Smooth muscle cell of the umbilical artery (primary cell): ENCODE measurements around the gene MAPRE3. TPM values are rescaled to one million over a fixed set of nuclear protein-coding genes. Genes with fewer than 3 reads are reported as not detected.

Source experiments
- total RNA-seq: library from RNA; depleted of rRNA; stranded (reverse); fragments of >200 nt; gene quantifications from 2 replicates; pipeline ENCODE4 v1.2.3, GENCODE V29; 2014

Gene MAPRE3
- total RNA-seq = 6.5 and 7.7 TPM in 2 replicates

DNA sequence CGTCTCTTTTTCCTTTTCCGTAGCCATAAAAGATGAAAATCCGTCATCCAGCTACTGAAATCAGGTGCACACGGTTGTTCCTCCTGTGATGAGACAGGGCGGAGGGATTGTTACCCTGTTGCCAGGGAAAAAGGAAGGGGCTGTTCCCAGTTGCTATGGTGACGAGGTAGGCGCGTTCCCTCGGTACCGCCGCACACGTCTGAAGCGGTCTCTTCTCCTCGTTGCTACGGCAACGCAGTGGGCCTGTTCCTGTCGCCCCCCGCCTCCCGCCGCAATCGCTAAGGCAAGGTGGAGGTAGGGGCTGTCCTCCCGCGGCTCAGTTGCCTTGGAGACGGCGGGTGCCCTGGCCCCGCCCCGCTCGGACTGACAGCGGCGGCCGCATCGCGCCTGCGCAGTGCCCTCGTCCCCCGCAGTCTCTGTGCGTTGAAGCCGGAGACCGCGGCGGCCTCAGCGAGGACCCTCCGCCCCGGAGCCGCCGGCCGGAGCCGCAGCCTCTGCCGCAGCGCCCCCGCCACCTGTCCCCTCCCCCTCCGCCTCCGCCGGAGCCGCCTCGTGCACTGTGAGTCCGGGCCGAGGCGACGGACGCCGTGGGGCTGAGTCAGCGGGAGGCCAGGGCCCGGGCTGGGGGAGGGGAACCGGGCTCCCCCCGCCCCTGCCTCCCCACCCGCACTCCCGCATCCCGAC is at the start of gene MAPRE3:
MAPRE3 (plus strand) TSS at position 394 of the 684 bp plus-strand sequence. CDS start 51,582 bp downstream, outside the sequence.

DNA sequence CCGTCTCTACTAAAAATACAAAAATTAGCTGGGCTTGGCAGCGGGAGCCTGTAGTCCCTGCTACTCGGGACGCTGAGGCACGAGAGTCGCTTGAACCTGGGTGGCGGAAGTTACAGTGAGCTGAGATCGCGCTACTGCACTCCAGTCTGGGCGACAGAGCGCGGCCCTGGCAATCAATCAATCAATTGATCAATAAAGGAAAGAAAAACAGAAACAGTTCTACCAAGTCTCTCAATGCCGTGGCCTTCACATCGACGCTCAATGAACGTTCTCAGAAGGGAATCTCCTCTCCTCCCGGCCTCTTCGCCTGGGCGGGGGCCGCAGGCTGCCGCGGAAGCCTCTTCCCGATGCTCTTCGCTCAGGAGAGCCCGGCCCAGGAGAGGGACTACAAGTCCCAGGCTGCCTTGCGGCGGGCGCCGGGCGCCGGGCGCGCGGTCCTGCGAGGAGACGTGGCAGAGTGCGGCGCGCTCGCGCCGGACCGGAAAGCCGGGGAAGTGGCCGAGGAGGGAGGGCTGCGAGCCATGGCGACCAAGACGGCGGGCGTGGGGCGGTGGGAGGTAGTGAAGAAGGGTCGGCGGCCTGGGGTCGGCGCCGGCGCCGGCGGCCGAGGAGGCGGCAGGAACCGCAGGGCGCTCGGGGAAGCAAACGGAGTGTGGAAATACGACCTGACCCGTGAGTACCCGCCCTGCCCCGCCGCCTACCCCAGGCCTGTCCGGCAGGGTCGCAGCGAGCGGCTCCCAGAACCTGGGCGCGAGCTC is 62.2 kb downstream of the MAPRE3 start, which contains the start of gene TMEM214:
TMEM214 (plus strand) TSS at position 471 of the 758 bp plus-strand sequence; CDS start at position 522, 51 bp downstream.

DNA sequence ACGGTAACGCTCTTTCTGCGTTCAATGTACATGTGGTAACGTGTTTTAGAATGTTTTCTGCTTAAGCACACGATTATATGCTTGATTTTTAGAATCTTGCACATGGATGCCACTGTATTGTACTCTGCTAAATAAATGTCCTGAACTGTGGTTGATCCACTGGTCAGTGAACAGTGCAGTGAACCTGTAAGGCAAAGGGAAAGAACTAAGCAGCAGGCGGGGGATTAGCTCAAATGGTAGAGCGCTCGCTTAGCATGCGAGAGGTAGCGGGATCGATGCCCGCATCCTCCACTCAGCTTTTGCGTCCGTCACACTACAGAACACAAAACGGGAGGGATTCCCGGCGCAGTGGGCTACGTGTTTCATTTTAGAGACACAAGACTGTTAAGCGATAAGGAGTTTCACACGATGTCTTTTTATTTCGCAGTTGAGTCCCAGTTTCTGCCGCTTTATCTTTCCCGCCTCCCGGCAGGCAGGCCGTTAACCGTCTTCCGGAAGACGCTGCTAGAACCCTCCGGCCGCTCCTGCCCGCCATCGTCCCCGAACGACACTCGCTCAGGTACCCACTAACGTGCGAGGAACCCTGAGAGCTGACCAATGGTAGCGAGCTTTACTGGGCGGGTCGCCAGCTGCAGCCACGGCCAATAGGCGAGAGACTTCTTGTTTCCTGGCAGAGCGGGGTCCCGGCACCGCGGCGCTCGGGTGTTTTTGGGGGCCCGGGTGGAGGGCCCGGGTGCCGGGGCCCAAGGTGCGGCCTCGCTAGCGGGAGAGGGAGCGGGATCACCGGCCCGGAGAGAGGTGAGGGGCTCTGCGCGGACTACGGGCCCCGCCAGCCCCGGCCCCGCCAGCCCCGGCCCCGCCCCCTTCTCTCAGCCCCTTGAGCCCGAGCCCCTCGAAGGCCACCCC is 80.8 kb downstream of the MAPRE3 start, which contains the start of gene AGBL5:
AGBL5 (plus strand) TSS at position 673 of the 906 bp plus-strand sequence. CDS start 1,291 bp downstream, outside the sequence.

DNA sequence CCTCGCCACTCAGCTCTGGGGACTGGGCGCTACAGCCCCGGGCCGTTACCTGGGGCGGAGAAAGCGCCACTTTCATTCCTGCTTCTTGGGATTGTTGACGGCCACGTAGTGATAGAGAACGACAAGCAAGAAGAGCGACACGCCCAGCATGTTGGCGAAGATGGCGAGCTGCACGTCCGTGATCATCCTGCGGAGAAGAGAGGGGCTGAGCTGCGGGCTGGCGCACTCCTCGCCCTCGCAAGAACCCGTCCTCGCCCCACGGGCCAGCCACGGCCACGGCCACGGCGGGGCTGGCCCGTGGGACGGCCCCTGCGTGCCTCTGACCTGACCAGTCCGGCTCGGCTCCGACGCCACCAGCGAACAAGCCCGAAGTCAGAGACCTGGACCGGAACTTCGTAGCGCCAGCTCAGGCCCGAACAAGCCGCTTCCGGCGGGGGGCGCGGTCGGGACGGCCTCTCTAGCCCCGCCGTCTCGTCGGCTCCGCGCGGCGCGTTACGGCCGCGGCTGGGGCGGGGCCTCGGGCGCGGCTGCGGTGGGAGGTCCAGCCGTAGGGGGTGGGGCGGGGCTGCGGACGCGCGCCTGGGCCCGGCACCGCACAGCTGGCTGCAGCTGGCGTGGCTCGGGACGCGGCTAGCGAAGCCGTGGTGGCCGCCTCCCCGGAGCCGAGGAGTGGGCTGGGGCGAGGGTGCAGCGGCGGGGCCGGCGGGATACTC is 101.0 kb downstream of the MAPRE3 start, which contains the start of gene OST4:
OST4 (minus strand) TSS at position 378 of the 713 bp plus-strand sequence.

Other genes with a start within 250 kb of the MAPRE3 start
- gene SLC35F6, start 206.4 kb upstream of the MAPRE3 start, total RNA-seq = 19.6 and 23.9 TPM in 2 replicates
- 0.30 and 4.5 TPM in 2 replicates for gene CENPA, start 184.6 kb upstream of the MAPRE3 start, total RNA-seq
- not detected in 2 replicates for gene DPYSL5, start 122.5 kb upstream of the MAPRE3 start, total RNA-seq
- gene TMEM214, start 62.3 kb downstream of the MAPRE3 start, total RNA-seq = 49.3 and 60.7 TPM in 2 replicates
- 25.1 and 25.8 TPM in 2 replicates for gene AGBL5, start 81.0 kb downstream of the MAPRE3 start, total RNA-seq
- 334 and 797 TPM in 2 replicates for gene OST4, start 101.0 kb downstream of the MAPRE3 start, total RNA-seq
- 394 and 462 TPM in 2 replicates for gene EMILIN1, start 108.0 kb downstream of the MAPRE3 start, total RNA-seq
- 0.59 and 1.2 TPM in 2 replicates for gene KHK, start 116.1 kb downstream of the MAPRE3 start, total RNA-seq
- gene CGREF1, start 148.5 kb downstream of the MAPRE3 start, total RNA-seq = 10.4 and 13.2 TPM in 2 replicates
- not detected in 2 replicates for gene ABHD1, start 153.2 kb downstream of the MAPRE3 start, total RNA-seq
- 41.3 and 46.9 TPM in 2 replicates for gene PREB, start 164.0 kb downstream of the MAPRE3 start, total RNA-seq
- not detected in 2 replicates for gene PRR30, start 168.8 kb downstream of the MAPRE3 start, total RNA-seq
- not detected in 2 replicates for gene TCF23, start 178.4 kb downstream of the MAPRE3 start, total RNA-seq
- 128 and 271 TPM in 2 replicates for gene ATRAID, start 241.4 kb downstream of the MAPRE3 start, total RNA-seq
- 20.8 and 37.6 TPM in 2 replicates for gene SLC5A6, start 241.6 kb downstream of the MAPRE3 start, total RNA-seq
- 32.1 and 72.8 TPM in 2 replicates for gene CAD, start 246.7 kb downstream of the MAPRE3 start, total RNA-seq